Mucosa of descending colon (tissue), 3 donors: ENCODE data around the gene SPATS2. TPM values are rescaled to one million over a fixed set of nuclear protein-coding genes. Genes with fewer than 3 reads are reported as not detected.
A peak's percentile ranks its signal among the peaks of the same experiment; 100 is the strongest.

Experiments used
- ATAC-seq: fragments of 200-7000 bp; cut with Tn5 transposase; one replicate; pipeline ENCODE4 v1.9.1; 2020; ENCODE audit warnings: mild to moderate bottlenecking, moderate library complexity
- DNase-seq, 3 donors: peaks; one replicate each; pipeline ENCODE4 v3.0.0-alpha.2; 2020
- H3K36me3 ChIP-seq: fragments of 200-600 bp; one replicate; pipeline ENCODE4 v1.8.0; 2021; ENCODE audit warnings: low read depth, mild to moderate bottlenecking
- H3K4me1 ChIP-seq: fragments of 200-600 bp; one replicate; pipeline ENCODE4 v1.8.0; 2021; ENCODE audit warnings: low read depth, mild to moderate bottlenecking
- H3K4me3 ChIP-seq: fragments of 200-600 bp; one replicate; pipeline ENCODE4 v1.8.0; 2021; ENCODE audit warnings: mild to moderate bottlenecking
- H3K9me3 ChIP-seq: fragments of 200-600 bp; one replicate; pipeline ENCODE4 v1.8.0; 2021; ENCODE audit warnings: mild to moderate bottlenecking
- CTCF ChIP-seq: fragments of 200-600 bp; IDR thresholded peaks from one replicate; pipeline ENCODE4 v1.8.0; 2022; ENCODE audit warnings: antibody characterized with exemption, mild to moderate bottlenecking
- intact Hi-C, 2 donors: fragments of 100-400 bp; cut with DNase I in 1 of 2; cut with micrococcal nuclease in 1 of 2; formaldehyde crosslinking; loops; one replicate each; pipeline versions ENCODE4 v1.11.0 to v1.11.1; 2022; cut with DNase I, micrococcal nuclease
- total RNA-seq, 3 donors: library from RNA; stranded (reverse); fragmentation: NEBNext Ultra II Directional in 2 of 3; extraction: Animal tissue kit (Norgen Biotek cat#: 25700) in 2 of 3; gene quantifications; one replicate each; pipeline versions ENCODE4 v1.2.1 to v1.2.4, GENCODE V29; 2021 to 2023
- donor health status: DM: no; HTN: no; CAD: no; lungs with moderate emphysema.
- donor health status: DM: no; HTN: no; CAD: no.
- donor health status: DM: no; HTN: yes; CAD: no.

SPATS2 gene
- total RNA-seq, 3 donors from 2014 or later, result 15.0 to 19.8 (median 18.3) TPM

GRCh38 chr12:49352351-49352750 lies 14.9 kb upstream of the SPATS2 start:
- no peak overlapping the region for H3K4me3 ChIP-seq
- H3K4me1 ChIP-seq, result peaks cover 7% of the 10 kb centered on the region
- ATAC-seq, result no peak
- intact Hi-C loops, result loop anchor here in 1 of 2 donors (10.0 kb wide), 1 partner anchor 162 kb away; no protein-coding TSS in a partner anchor
- TF ChIP-seq CTCF, result no peak
- DNase-seq, result no peak
- H3K36me3 ChIP-seq, result no peaks in the 10 kb centered on the region
- no peaks in the 10 kb centered on the region for H3K9me3 ChIP-seq

- ATAC-seq (no peak), DNase-seq (no peak)
- no peak for TF ChIP-seq CTCF
- intact Hi-C loops, result loop anchor here in 1 of 2 donors (10.0 kb wide), 1 partner anchor 159 kb away; no protein-coding TSS in a partner anchor
- H3K9me3 ChIP-seq, result no peaks in the 10 kb centered on the region
- H3K4me3 ChIP-seq, result no peak overlapping the region
- H3K4me1 ChIP-seq, result no peaks in the 10 kb centered on the region
- no peaks in the 10 kb centered on the region for H3K36me3 ChIP-seq
These were observed 11.3 kb upstream of the SPATS2 start for GRCh38 chr12:49355913-49356312.

- DNase-seq (no peak), ATAC-seq (no peak)
- H3K9me3 ChIP-seq, result no peaks in the 10 kb centered on the region
- intact Hi-C loops, result loop anchor here in 1 of 2 donors (10.0 kb wide), 1 partner anchor 158 kb away; no protein-coding TSS in a partner anchor
- H3K4me1 ChIP-seq, result no peaks in the 10 kb centered on the region
- no peaks in the 10 kb centered on the region for H3K36me3 ChIP-seq
- TF ChIP-seq CTCF, result no peak
- no peak overlapping the region for H3K4me3 ChIP-seq
These were observed 10.1 kb upstream of the SPATS2 start for GRCh38 chr12:49357103-49357678.

- ATAC-seq, result peak; percentile 84
- Histone ChIP-seq H3K9me3 (no peaks in the 10 kb centered on the region), H3K36me3 (no peaks in the 10 kb centered on the region), H3K4me3 (no peak overlapping the region), H3K4me1 (no peaks in the 10 kb centered on the region)
- peak in 1 of 3 donors; percentile 76 for DNase-seq
- intact Hi-C loops, result loop anchor here (2.0 to 10.0 kb wide), 2 partner anchors 156 kb away; no protein-coding TSS in a partner anchor
- peak; percentile 30 for TF ChIP-seq CTCF
These were observed 8.7 kb upstream of the SPATS2 start for GRCh38 chr12:49358483-49359141.

GRCh38 chr12:49359671-49360070 lies 7.6 kb upstream of the SPATS2 start:
- Histone ChIP-seq H3K4me1 (no peaks in the 10 kb centered on the region), H3K4me3 (no peak overlapping the region), H3K9me3 (no peaks in the 10 kb centered on the region), H3K36me3 (no peaks in the 10 kb centered on the region)
- no peak for TF ChIP-seq CTCF
- ATAC-seq, result no peak
- DNase-seq, result no peak
- intact Hi-C loops, result loop anchor here (2.0 to 10.0 kb wide), 2 partner anchors 155 kb away; no protein-coding TSS in a partner anchor
